Tibial nerve (tissue), 3 donors: ENCODE measurements around the gene MRE11.

ENCODE experiments used
- CTCF ChIP-seq, 5 experiments: fragments of 200-600 bp in 3 of 5; fragments of 450-650 bp in 2 of 5; sonication (generic) in 3 of 5; IDR thresholded peaks; one replicate each; pipeline ENCODE4 v1.5.1; 2016 to 2019; ENCODE audit warnings: antibody characterized with exemption in 5 of 5, mild to moderate bottlenecking in 3 of 5, moderate library complexity in 2 of 5
- POLR2A ChIP-seq, 2 donors: fragments of 450-650 bp; IDR thresholded peaks; one replicate each; pipeline ENCODE4 v1.6.1; 2017; ENCODE audit warnings: antibody characterized with exemption in 2 of 2, mild to moderate bottlenecking in 2 of 2, moderate library complexity in 2 of 2

GRCh38 chr11:94515398-94515797 lies 21.8 kb upstream of the MRE11 start:
- TF ChIP-seq CTCF (IDR thresholded peaks at IDR 0.05), result no peak
- TF ChIP-seq POLR2A (IDR thresholded peaks at IDR 0.05), result no peak
